Measurements from ENCODE around the gene EIF4A3. TPM values are rescaled to one million over a fixed set of nuclear protein-coding genes. Genes with fewer than 3 reads are reported as not detected.
A peak's percentile ranks its signal among the peaks of the same experiment; 100 is the strongest.

Gene EIF4A3
- total RNA-seq, 4 donors from 2014 or later, result 29.7 to 500 (median 79.1) TPM

- Histone ChIP-seq H3K4me3 (no peak overlapping the region), H3K27ac (peak overlapping the region in 1 of 2 donors; percentile 94), H3K9me3 (no peaks in the 10 kb centered on the region), H3K4me1 (no peaks in the 10 kb centered on the region), H3K27me3 (no peaks in the 10 kb centered on the region), H3K36me3 (no peaks in the 10 kb centered on the region)
- no peak for DNase-seq
- TF ChIP-seq CTCF (IDR thresholded peaks at IDR 0.05) (no peak), POLR2A (IDR thresholded peaks at IDR 0.05) (no peak)
- intact Hi-C loops (cut with DNase I; ENCODE audit: low total_unique reads), result no loop called here
Measured at GRCh38 chr17:80100035-80100323, 46.9 kb downstream of the EIF4A3 start.

DNA sequence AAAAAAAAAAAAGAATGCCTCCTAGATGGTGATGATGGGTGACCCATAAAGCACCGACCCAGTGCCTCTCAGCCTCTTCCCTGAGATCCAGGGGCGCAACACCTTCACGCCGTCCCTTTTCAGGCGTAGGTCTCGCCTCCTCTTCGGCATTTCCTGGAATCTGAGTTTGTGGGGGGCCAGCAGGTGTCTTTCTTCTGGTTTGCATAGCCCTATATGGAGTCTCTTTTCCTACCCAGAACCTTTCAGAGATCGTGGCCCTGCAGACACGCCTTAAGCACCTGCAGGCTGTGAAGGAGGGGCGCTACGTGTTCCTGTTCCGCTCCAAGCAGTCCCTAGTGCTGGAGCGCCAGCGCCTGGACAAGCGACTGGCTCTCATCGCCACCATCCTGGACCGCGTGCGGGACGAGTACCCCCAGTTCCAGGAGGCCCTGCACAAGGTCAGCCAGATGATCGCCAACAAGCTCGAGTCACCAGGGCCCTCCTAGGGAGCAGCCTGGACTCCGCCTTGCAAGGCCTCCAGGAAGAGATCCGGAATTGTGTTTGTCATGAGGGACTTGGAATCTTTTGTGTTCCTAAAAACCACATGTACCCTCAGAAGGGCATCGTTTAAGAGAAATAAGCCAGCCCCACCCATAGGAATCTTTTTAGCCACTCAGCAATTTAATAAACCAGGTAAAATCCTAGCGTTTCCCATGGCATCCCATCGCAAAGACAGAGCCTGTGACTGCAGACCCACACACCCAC, 47.5 kb downstream of the EIF4A3 start:
- intact Hi-C loops (cut with DNase I; ENCODE audit: low total_unique reads), result no loop called here

GRCh38 chr17:80097844-80098691, 48.9 kb downstream of the EIF4A3 start:
- no peak overlapping the region for H3K4me3 ChIP-seq
- intact Hi-C loops (cut with DNase I; ENCODE audit: low total_unique reads), result no loop called here
- no peaks in the 10 kb centered on the region for H3K27me3 ChIP-seq
- no peaks in the 10 kb centered on the region for H3K9me3 ChIP-seq
- DNase-seq, result no peak
- no peaks in the 10 kb centered on the region for H3K36me3 ChIP-seq
- H3K4me1 ChIP-seq, result no peaks in the 10 kb centered on the region
- no peak overlapping the region for H3K27ac ChIP-seq
- no peak for TF ChIP-seq CTCF (IDR thresholded peaks at IDR 0.05)

More for the DNA sequence above, 47.5 kb downstream of the EIF4A3 start:
- no peak for TF ChIP-seq POLR2A (IDR thresholded peaks at IDR 0.05)
- TF ChIP-seq CTCF (IDR thresholded peaks at IDR 0.05), result no peak
- no peak overlapping the region for H3K4me3 ChIP-seq
- H3K27ac ChIP-seq, result no peak overlapping the region
- DNase-seq, result no peak
- no peaks in the 10 kb centered on the region for H3K9me3 ChIP-seq
- H3K27me3 ChIP-seq, result no peaks in the 10 kb centered on the region
- H3K4me1 ChIP-seq, result no peaks in the 10 kb centered on the region
- H3K36me3 ChIP-seq, result no peaks in the 10 kb centered on the region

DNA sequence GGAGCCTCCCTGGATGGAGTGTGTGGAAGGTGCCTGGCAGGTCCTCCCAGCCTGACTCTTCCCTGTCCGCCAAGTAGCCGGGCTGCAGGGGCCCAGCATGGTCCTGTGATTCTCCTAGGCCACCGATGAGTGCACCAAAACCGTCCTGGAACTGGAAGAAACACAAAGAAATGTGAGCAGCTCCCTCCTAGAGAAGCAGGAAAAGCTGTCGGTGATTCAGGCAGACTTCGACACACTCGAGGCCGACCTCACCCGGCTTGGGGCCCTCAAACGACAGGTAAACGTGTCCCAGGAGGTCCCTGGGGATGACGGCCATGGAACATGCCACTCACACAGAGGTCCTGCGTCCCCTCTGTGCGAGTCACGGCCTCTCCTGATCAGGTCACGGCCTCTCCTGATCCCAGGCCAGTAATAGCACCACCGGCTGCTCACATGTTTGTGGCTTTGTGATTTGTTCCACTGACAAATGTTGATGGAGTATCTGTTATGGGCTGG, 49.8 kb downstream of the EIF4A3 start:
- Histone ChIP-seq H3K4me1 (no peaks in the 10 kb centered on the region), H3K27ac (no peak overlapping the region), H3K27me3 (no peaks in the 10 kb centered on the region), H3K36me3 (no peaks in the 10 kb centered on the region), H3K4me3 (no peak overlapping the region), H3K9me3 (no peaks in the 10 kb centered on the region)
- DNase-seq, result no peak
- intact Hi-C loops (cut with DNase I; ENCODE audit: low total_unique reads), result no loop called here
- TF ChIP-seq POLR2A (IDR thresholded peaks at IDR 0.05) (no peak), CTCF (IDR thresholded peaks at IDR 0.05) (no peak)

DNA sequence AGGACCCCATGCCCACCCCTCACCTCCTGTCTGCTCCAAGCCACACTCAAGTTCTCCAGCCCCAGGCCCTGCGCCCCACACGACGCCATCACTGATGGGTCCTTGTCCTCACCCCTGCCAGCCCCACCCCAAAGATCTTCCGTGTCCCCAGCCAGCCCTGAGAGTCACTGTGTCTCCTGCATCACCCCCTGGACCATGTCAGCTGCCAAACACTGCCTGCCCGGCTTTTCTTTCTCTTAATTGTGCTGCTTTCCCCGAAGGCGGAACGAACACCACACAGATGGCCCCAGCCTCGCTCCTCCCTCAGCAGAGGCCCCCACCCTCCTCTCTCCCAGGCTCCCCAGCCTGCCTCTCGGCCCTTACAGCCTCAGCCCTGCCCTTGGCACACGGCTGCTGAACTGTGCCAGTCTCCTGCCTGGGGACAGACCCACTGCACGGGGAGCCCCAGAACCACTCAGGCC, 50.3 kb downstream of the EIF4A3 start:
- intact Hi-C loops (cut with DNase I; ENCODE audit: low total_unique reads), result no loop called here
- Histone ChIP-seq H3K27ac (no peak overlapping the region), H3K4me3 (no peak overlapping the region), H3K9me3 (no peaks in the 10 kb centered on the region), H3K27me3 (no peaks in the 10 kb centered on the region), H3K4me1 (no peaks in the 10 kb centered on the region), H3K36me3 (no peaks in the 10 kb centered on the region)
- DNase-seq, result no peak
- no peak for TF ChIP-seq CTCF (IDR thresholded peaks at IDR 0.05)
